OCI-LY7 (cell line): ENCODE results near the gene ARHGAP21. TPM values are rescaled to one million over a fixed set of nuclear protein-coding genes. Genes with fewer than 3 reads are reported as not detected.

Experiments used
- BruUV-seq: library from RNA; stranded (reverse); fragments of 400-500 nt; replicated peaks from 2 replicates; lab custom pipeline; 2021; lab: Mats Ljungman, UMichigan
- CTCF ChIA-PET: fragments of 300-600 bp; sonication (Branson Sonifier 250); formaldehyde crosslinking; loops from one replicate; lab custom pipeline; 2022; ENCODE audit warnings: antibody characterized with exemption; ENCODE audit not compliant: unreplicated experiment; lab: Charles Lee
- POLR2A ChIA-PET: fragments of 300-600 bp; sonication (Branson Sonifier 250); formaldehyde crosslinking; loops from one replicate; lab custom pipeline; 2022; ENCODE audit warnings: antibody characterized with exemption; lab: Charles Lee
- DNase-seq: peaks from one replicate; pipeline ENCODE4 v3.0.0-alpha.2; 2015; ENCODE audit warnings: low spot score
- H2AFZ ChIP-seq: fragments of 200-600 bp; sonication (generic), shearing (Covaris generic); 2 replicates; pipeline ENCODE4 v1.6.1; 2014; ENCODE audit warnings: mild to moderate bottlenecking, antibody characterized with exemption, low read length, moderate library complexity
- H3K27ac ChIP-seq: fragments of 200-600 bp; sonication (generic); 2 replicates; pipeline ENCODE4 v1.5.1; 2014; ENCODE audit warnings: mixed run types, low read depth, mild to moderate bottlenecking, moderate library complexity, low read length, inconsistent platforms; ENCODE audit not compliant: poor library complexity, severe bottlenecking
- H3K36me3 ChIP-seq: fragments of 200-600 bp; sonication (generic); 2 replicates; pipeline ENCODE4 v1.6.1; 2014; ENCODE audit warnings: mild to moderate bottlenecking, antibody characterized with exemption, low read length, moderate library complexity, mixed read lengths; ENCODE audit not compliant: insufficient read depth
- H3K4me1 ChIP-seq: fragments of 200-600 bp; sonication (generic); 2 replicates; pipeline ENCODE4 v1.5.1; 2014; ENCODE audit warnings: mild to moderate bottlenecking, low read length; ENCODE audit not compliant: insufficient read depth, poor library complexity, severe bottlenecking
- H3K4me2 ChIP-seq: fragments of 200-600 bp; sonication (generic); 2 replicates; pipeline ENCODE4 v1.6.1; 2014; ENCODE audit warnings: mild to moderate bottlenecking, low read length
- H3K4me3 ChIP-seq: fragments of 200-600 bp; sonication (generic); 2 replicates; pipeline ENCODE4 v1.5.1; 2014; ENCODE audit warnings: mild to moderate bottlenecking, low read depth, low read length; ENCODE audit not compliant: poor library complexity, severe bottlenecking
- H3K79me2 ChIP-seq: fragments of 200-600 bp; sonication (generic); 2 replicates; pipeline ENCODE4 v1.6.1; 2016; ENCODE audit warnings: low read depth, mild to moderate bottlenecking, low read length, moderate library complexity, mixed read lengths; ENCODE audit not compliant: insufficient read depth
- H3K9me2 ChIP-seq: fragments of 200-600 bp; sonication (generic); 2 replicates; pipeline ENCODE4 v1.6.1; 2016; ENCODE audit warnings: mild to moderate bottlenecking, low read length, mixed read lengths; ENCODE audit not compliant: insufficient read depth
- H3K9me3 ChIP-seq: fragments of 200-600 bp; sonication (generic); 2 replicates; pipeline ENCODE4 v1.6.1; 2014; ENCODE audit warnings: mild to moderate bottlenecking, mixed run types, low read length, mixed read lengths
- H4K20me1 ChIP-seq: fragments of 200-600 bp; sonication (generic); 2 replicates; pipeline ENCODE4 v1.6.1; 2014; ENCODE audit warnings: mild to moderate bottlenecking, antibody characterized with exemption, low read length, moderate library complexity, mixed read lengths; ENCODE audit not compliant: insufficient read depth
- EZH2phosphoT487 ChIP-seq: fragments of 200-600 bp; sonication (generic); IDR thresholded peaks from 2 replicates; pipeline ENCODE4 v1.6.1; 2018; ENCODE audit warnings: low read depth, borderline replicate concordance, mild to moderate bottlenecking, mixed run types, antibody characterized with exemption, low read length, moderate library complexity, mixed read lengths
- intact Hi-C: fragments of 100-400 bp; cut with micrococcal nuclease; formaldehyde crosslinking; loops from one replicate; pipeline ENCODE4 v1.10.0; 2022; ENCODE audit not compliant: unreplicated experiment
- total RNA-seq, 2 experiments: library from RNA; depleted of rRNA in 1 of 2; stranded (reverse); fragments of >200 nt in 1 of 2; shearing (Covaris generic) in 1 of 2; gene quantifications; 2 replicates each; pipeline ENCODE4 v1.2.3, GENCODE V29; 2014 to 2022
- TF ChIP-seq, protein P1 (sequence below): fragments of 200-600 bp; sonication (generic); conservative IDR thresholded peaks from 2 replicates; pipeline ENCODE4 v1.5.1; 2014; ENCODE audit warnings: mild to moderate bottlenecking, antibody characterized with exemption, low read length, moderate library complexity, mixed read lengths

Gene ARHGAP21
- total RNA-seq, 2 experiments from 2014 or later, result 24.2 to 44.9 TPM

DNA sequence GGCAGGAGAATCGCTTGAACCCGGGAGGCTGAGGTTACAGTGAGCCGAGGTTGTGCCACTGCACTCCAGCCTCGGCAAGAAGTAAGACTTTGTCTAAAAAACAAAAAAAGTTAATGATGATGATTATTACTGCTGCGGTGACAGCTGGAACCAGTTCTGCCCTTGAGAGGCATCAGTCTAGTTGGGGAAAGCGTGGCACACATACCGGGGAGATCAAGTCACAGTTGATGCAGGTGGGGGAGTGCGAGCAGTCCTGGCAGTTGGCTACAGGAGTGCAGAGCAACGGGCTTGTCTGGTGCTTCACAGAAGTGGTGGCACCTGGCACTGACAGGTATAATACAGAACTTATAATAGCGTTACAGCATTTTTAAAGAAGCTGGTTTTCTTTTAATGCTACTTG, 173.0 kb downstream of the ARHGAP21 start:
- BruUV-seq, result no TSS peak

DNA sequence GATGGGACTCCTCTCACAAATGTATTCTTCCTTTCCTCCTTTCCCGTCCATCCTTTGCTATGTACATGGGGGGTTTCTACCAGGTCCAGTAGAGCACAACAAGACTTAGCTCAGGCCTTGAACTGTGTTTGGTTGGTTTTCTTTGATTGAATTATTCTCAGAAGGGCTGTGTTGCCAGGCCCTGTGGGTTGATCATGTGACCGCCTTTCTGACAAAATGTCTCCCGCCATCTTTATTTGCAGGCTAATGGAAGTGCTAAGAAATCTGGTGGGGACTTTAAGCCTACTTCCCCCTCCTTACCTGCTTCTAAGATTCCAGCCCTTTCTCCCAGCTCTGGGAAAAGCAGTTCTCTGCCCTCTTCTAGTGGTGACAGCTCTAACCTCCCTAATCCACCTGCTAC, 178.1 kb downstream of the ARHGAP21 start:
- H4K20me1 ChIP-seq, result no peaks in the 10 kb centered on the region
- no peak for DNase-seq
- H2AFZ ChIP-seq, result no peak overlapping the region
- TF ChIP-seq, protein P1, sequence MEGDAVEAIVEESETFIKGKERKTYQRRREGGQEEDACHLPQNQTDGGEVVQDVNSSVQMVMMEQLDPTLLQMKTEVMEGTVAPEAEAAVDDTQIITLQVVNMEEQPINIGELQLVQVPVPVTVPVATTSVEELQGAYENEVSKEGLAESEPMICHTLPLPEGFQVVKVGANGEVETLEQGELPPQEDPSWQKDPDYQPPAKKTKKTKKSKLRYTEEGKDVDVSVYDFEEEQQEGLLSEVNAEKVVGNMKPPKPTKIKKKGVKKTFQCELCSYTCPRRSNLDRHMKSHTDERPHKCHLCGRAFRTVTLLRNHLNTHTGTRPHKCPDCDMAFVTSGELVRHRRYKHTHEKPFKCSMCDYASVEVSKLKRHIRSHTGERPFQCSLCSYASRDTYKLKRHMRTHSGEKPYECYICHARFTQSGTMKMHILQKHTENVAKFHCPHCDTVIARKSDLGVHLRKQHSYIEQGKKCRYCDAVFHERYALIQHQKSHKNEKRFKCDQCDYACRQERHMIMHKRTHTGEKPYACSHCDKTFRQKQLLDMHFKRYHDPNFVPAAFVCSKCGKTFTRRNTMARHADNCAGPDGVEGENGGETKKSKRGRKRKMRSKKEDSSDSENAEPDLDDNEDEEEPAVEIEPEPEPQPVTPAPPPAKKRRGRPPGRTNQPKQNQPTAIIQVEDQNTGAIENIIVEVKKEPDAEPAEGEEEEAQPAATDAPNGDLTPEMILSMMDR, result no peak
- TF ChIP-seq EZH2phosphoT487, result no peak
- H3K9me3 ChIP-seq, result no peaks in the 10 kb centered on the region
- H3K9me2 ChIP-seq, result no peaks in the 10 kb centered on the region
- POLR2A ChIA-PET, result no interaction called here
- CTCF ChIA-PET, result no interaction called here
- no peak overlapping the region for H3K4me3 ChIP-seq
- H3K79me2 ChIP-seq, result no peaks in the 10 kb centered on the region
- H3K4me1 ChIP-seq, result no peaks in the 10 kb centered on the region
- no TSS peak for BruUV-seq
- H3K27ac ChIP-seq, result no peak overlapping the region
- no peak overlapping the region for H3K4me2 ChIP-seq
- H3K36me3 ChIP-seq, result no peaks in the 10 kb centered on the region
- intact Hi-C loops, result no loop called here

More for the DNA sequence above, 173.0 kb downstream of the ARHGAP21 start:
- CTCF ChIA-PET, result no interaction called here
- H3K27ac ChIP-seq, result no peak overlapping the region
- no peak overlapping the region for H3K4me2 ChIP-seq
- no peaks in the 10 kb centered on the region for H3K36me3 ChIP-seq
- H3K4me1 ChIP-seq, result no peaks in the 10 kb centered on the region
- TF ChIP-seq, protein P1, result no peak
- TF ChIP-seq EZH2phosphoT487, result no peak
- no peaks in the 10 kb centered on the region for H3K9me3 ChIP-seq
- H3K4me3 ChIP-seq, result no peak overlapping the region
- H3K9me2 ChIP-seq, result no peaks in the 10 kb centered on the region
- intact Hi-C loops, result no loop called here
- DNase-seq, result no peak
- H2AFZ ChIP-seq, result no peak overlapping the region
- POLR2A ChIA-PET, result no interaction called here
- no peaks in the 10 kb centered on the region for H4K20me1 ChIP-seq
- H3K79me2 ChIP-seq, result no peaks in the 10 kb centered on the region

DNA sequence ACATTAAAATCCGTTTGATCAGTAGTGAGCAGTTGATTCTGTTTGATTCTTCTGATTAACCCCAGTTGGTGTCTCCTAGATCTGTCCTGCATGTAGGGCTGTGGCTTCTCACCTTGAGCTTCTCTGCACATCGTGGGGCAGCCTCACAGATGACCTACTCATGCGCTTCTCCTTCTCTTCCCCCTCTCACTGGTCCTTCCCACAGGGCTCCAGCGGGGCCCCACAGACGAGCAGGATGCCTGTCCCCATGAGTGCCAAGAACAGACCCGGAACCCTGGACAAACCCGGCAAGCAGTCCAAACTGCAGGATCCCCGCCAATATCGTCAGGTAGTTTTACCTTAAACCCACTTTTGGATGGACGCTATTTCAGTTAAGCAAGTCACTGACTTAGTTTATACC, 178.9 kb downstream of the ARHGAP21 start:
- BruUV-seq, result no TSS peak

More for the DNA sequence above, 178.9 kb downstream of the ARHGAP21 start:
- Histone ChIP-seq H3K4me3 (no peak overlapping the region), H3K36me3 (no peaks in the 10 kb centered on the region), H3K9me2 (no peaks in the 10 kb centered on the region), H2AFZ (no peak overlapping the region), H3K27ac (no peak overlapping the region), H3K79me2 (no peaks in the 10 kb centered on the region), H4K20me1 (no peaks in the 10 kb centered on the region), H3K4me1 (no peaks in the 10 kb centered on the region), H3K9me3 (no peaks in the 10 kb centered on the region), H3K4me2 (no peak overlapping the region)
- DNase-seq, result no peak
- POLR2A ChIA-PET, result interaction anchor here (0.6 kb wide), 1 partner anchor 94 kb away, joined by 3 read pairs; no protein-coding TSS in a partner anchor
- intact Hi-C loops, result no loop called here
- TF ChIP-seq, protein P1, result no peak
- no peak for TF ChIP-seq EZH2phosphoT487
- CTCF ChIA-PET, result no interaction called here
